HEK293T (cell line): ENCODE data around the gene CFD.
"Not testable (repeated sequence)": the region's sequence is repeated elsewhere in the genome, so short reads cannot be mapped to it uniquely, and the experiment has no call there.

ENCODE experiments used
- CTBP1 ChIP-seq: fragments of 450-650 bp; IDR thresholded peaks from 2 replicates; pipeline ENCODE4 v1.6.1; 2016; ENCODE audit warnings: borderline replicate concordance
- FOXM1 ChIP-seq: fragments of 450-650 bp; IDR thresholded peaks from 2 replicates; pipeline ENCODE4 v1.6.1; 2017; ENCODE audit warnings: mild to moderate bottlenecking, borderline replicate concordance
- TARDBP ChIP-seq: fragments of 450-650 bp; IDR thresholded peaks from 2 replicates; pipeline ENCODE4 v1.6.1; 2016

DNA sequence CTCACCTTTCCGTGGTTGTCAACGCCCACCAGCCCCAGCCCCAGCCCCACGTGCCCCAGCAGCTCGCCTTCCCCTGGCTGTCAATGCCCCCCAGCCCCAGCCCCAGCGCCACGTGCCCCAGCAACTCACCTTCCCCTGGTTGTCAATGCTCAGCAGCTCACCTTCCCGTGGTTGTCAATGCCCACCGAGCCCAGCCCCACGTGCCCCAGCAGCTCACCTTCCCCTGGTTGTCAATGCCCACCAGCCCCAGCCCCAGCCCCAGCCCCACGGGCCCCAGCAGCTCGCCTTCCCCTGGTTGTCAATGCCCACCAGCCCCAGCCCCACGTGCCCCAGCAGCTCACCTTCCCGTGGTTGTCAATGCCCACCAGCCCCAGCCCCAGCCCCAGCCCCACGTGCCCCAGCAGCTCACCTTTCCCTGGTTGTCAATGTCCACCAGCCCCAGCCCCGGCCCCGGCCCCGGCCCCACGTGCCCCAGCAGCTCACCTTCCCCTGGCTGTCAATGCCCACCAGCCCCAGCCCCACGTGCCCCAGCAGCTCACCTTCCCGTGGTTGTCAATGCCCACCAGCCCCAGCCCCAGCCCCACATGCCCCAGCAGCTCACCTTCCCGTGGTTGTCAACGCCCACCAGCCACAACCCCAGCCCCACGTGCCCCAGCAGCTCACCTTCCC is 18.7 kb downstream of the CFD start:
- not testable (repeated sequence) for TF ChIP-seq FOXM1, CTBP1, TARDBP
